Epithelial cell of proximal tubule (primary cell): ENCODE results near the gene MAPK9. TPM values are rescaled to one million over a fixed set of nuclear protein-coding genes. Genes with fewer than 3 reads are reported as not detected.
A peak's percentile ranks its signal among the peaks of the same experiment; 100 is the strongest.
"Not testable (repeated sequence)": the region's sequence is repeated elsewhere in the genome, so short reads cannot be mapped to it uniquely, and the experiment has no call there.

Experiments used
- DNase-seq: peaks from one replicate; pipeline ENCODE4 v3.0.0-alpha.2; 2011; ENCODE audit warnings: low read depth
- H3K4me3 ChIP-seq: 2 replicates; pipeline ENCODE4 v1.5.1; 2011; ENCODE audit warnings: low read depth, mild to moderate bottlenecking, low read length
- total RNA-seq: library from RNA; depleted of rRNA; stranded (reverse); fragments of >200 nt; gene quantifications from 2 replicates; pipeline ENCODE4 v1.2.3, GENCODE V29; 2015
- TF ChIP-seq, protein P1 (sequence below): conservative IDR thresholded peaks from 2 replicates; pipeline ENCODE4 v1.5.1; 2012; ENCODE audit warnings: low read depth, mild to moderate bottlenecking, low read length

The MAPK9 gene
- total RNA-seq, 1 donor from 2014 or later = 22.0 TPM

DNA sequence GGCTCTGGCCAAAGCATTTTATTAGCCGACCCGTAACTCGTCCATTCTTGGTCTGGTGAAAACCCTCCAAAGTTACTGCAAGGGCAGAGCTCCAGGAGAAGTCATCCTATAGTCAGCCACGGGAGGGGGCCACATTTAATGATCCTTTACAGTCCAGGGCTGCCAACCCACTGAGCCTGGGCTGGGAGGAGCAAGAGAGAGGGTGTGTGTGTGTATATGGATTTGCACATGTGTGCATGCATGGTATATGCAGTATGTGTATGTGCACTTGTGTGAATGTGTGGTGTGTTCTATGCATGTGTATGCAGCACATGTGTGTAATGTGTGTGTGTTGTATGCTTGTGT, 78.7 kb downstream of the MAPK9 start:
- no peak for DNase-seq
- H3K4me3 ChIP-seq = no peak overlapping the region
- TF ChIP-seq, protein P1, sequence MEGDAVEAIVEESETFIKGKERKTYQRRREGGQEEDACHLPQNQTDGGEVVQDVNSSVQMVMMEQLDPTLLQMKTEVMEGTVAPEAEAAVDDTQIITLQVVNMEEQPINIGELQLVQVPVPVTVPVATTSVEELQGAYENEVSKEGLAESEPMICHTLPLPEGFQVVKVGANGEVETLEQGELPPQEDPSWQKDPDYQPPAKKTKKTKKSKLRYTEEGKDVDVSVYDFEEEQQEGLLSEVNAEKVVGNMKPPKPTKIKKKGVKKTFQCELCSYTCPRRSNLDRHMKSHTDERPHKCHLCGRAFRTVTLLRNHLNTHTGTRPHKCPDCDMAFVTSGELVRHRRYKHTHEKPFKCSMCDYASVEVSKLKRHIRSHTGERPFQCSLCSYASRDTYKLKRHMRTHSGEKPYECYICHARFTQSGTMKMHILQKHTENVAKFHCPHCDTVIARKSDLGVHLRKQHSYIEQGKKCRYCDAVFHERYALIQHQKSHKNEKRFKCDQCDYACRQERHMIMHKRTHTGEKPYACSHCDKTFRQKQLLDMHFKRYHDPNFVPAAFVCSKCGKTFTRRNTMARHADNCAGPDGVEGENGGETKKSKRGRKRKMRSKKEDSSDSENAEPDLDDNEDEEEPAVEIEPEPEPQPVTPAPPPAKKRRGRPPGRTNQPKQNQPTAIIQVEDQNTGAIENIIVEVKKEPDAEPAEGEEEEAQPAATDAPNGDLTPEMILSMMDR = no peak

DNA sequence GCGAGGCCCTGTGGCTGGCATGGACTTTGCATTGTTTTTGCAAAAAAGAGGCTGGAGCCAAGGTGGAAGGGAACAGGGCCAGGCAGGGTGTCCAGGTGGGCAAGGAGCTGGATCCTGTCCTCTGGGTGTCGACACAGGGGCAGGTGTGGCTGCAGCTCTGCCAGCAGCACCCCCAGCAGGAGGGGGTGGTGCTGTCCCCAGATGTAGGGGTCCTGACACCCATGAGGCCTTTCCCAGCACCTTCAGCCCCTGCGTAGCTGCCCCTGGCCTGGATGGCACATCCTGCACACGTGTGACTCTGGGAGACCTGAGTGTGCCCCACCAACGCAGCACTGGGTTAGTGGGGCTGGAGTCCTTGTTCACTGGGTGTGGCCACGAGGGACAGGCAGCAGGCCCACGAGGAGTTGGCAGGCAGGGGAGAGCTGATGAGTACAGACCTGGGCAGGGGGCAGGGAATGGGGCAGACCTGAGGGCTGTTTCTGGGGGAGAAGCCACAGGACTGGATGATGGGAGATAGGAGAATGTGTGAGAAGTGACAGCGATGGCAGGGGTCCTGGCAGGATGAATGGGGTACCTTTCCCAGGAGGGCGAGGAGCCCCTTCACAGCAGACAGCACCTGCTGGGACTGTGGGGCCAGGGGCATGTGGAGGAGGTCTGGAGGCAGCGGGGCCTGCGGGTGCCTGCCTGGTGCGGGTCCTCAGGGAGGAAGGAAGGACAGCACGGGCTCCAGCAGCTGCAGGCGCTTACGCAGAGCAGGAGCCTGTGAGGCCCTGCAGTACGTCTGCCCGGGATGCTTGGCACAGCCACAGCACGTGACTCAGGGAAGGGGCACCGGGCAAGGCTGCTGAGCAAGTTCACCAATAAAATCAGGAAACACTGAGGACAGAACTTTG, 79.3 kb downstream of the MAPK9 start:
- DNase-seq = no peak
- TF ChIP-seq, protein P1 = no peak
- no peak overlapping the region for H3K4me3 ChIP-seq

DNA sequence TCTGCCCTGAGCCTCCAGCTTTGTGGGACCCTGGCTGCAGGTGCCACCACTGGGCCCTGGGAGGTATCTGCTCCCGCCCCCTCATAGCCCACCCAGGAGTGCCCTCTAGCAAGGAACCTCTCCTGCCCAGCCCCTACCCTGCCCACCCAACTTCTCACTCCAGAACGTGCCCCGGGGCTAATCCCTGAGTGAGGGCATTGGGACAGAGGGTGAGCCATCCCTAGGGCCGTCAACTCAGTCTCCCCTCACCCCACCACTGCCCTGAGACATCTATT, 80.2 kb downstream of the MAPK9 start:
- H3K4me3 ChIP-seq = no peak overlapping the region
- DNase-seq = no peak
- TF ChIP-seq, protein P1 = no peak

DNA sequence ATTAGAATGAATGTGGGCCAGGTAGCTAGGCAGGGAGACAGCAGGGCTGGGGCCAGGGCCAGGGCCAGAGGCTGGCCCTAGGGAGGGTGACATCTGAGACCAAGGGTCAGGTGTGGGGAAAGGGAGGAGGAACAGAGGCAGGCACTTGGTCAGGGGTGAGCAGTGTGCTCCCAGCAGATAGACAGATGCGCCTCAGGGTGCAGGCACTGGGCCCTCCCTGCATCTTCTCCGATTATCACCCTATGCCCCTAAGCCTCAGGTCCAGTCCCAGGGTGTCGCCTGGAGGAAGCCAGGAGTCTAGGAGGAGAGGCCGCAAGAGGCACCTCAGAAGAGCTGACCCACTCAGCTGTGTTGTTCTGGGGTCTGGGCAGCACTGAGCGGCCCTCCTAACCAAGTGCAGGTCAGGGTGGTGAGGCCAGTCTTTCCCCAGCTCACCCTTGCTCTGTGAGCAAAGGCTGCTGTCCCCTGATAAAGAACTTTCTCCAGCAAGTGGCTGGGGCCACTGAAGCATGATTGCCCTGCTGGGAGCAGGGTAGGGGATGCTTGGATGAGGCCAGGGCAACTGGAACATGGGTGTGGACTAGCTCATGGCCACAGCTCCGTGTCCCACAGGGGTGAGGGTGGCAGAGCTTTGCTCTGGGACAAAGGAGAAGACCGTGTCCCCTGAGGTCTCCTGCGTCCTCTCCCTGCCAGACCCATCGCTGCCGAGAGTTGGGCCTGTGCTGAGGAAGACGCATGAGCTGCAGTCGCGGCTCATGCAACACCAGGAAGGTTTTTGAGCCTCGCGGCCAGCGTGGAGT, 80.7 kb downstream of the MAPK9 start:
- TF ChIP-seq, protein P1 = no peak
- DNase-seq = no peak
- H3K4me3 ChIP-seq = no peak overlapping the region

DNA sequence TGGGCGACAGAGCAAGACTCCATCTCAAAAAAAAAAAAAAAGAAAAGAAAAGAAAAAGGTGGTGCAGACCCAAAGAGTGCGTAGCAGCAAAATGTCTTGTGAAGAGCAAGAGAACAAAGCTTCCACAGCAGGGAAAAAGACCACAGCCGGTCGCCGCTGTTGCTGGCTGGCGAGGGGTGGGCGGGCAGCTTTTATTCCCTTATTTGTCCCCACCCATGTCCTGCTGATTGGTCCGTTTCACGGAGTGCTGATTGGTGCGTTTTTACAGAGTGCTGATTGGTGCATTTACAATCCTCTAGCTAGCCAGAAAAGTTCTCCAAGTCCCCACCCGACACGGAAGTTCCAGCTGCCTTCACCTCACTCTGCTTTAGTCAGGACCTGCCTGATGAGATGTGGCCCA, 81.8 kb downstream of the MAPK9 start:
- H3K4me3 ChIP-seq, DNase-seq: not testable (repeated sequence)

DNA sequence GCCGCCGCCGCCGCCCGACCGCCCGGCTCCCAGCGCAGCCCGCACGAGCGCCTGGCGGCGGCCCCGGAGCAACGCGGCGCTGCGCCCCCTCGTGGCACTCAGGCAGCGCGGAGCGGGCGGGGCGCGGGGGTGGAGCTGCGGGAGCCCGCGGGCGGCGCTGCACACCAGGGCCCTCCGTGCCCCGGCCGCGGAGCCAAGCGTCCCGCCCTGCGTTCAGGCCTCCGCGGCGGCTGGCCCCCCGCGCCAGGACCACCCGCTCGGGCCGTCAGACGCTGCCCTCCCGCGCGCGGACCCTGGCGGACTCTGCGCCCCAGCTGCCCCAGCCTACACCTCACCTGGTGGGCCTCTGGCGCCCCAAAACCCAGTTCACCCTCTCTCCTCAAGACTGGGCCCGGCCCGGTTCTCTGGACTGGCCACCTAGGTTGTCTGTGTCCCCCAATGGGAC, 82.7 kb downstream of the MAPK9 start, which contains the start of gene RASGEF1C:
TSS of gene RASGEF1C (minus strand) at position 75 of the 445 bp plus-strand sequence. CDS start 71,159 bp downstream, outside the sequence.
- DNase-seq = no peak
- H3K4me3 ChIP-seq = peak within 1 kb of the TSS; percentile 45
- TF ChIP-seq, protein P1 = peak; percentile 31

DNA sequence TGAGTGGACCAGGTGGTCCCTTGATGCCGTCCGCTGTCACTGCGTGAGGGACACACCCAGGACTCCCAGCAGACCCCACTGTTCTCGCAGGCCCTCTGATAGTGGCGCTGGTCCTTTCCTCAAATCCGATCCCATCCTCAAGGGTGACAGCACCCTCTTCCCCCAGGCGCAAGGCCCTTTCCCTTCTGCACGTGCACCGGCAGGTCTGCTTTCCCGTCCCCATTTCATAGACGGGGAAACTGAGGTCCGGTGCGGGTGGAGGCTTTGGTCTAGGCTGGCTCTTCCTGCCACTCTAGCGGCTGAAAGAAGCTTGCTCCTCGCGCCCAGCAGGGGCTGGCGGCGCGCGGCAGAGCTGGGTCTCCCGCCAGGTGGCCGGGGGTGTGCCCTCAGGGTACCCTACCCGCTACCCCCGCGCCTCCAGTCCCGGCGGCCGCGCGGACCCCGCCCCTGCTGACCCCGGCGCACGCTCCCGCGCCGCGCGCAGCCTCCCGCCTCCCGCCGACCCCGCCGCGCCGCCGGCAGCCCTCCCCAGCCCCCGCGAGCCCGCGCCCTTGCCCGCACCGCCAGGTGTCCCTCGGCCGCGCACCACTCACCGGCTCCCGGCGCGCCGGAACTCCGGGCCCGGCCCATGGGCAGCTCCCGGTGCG, 83.3 kb downstream of the MAPK9 start:
- peak overlapping the region; percentile 45 for H3K4me3 ChIP-seq
- no peak for DNase-seq
- TF ChIP-seq, protein P1 = peak; percentile 14
